ENCODE results near the gene TWIST2. TPM values are rescaled to one million over a fixed set of nuclear protein-coding genes. Genes with fewer than 3 reads are reported as not detected.

The TWIST2 gene
- total RNA-seq, 2 experiments from 2014 or later = not detected

DNA sequence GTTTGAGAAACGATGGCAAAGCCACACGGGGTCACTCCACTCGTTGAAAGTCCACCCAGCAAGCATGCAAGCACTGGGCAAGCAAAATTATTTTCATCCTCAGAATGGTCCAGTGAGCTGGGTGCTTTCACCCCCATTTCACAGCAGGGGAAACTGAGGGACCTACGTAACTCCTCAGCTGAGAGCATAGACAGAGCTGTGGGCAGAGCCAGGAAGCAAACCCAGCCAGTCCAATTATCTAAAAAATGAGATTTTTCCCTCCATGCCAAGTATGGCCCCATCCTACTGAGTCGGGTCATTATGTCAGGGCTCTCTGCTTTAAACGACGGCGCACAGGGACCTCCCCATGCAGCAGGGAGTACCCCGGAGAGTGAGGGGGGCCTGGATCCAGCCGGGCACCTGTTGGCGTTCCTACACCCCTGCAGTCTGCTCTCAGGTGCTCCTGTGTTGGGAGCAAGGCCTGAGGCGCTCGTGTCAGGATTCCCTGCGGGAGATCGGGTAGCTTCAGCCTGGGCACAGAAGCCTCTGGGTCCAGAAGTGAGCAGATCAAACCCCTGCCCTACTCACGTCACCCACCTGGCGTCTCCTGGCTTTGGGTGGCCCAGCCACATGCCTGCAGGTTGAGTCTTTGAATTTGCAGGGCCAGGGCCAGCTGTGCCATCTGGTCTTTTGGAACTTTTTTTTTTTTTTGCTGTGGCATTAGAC lies 17.3 kb downstream of the TWIST2 start:
- Mint-ChIP-seq H3K9me3 (no peaks in the 10 kb centered on the region), H3K27me3 (no peaks in the 10 kb centered on the region), H3K4me1 (ENCODE audit: low read depth) (no peaks in the 10 kb centered on the region), H3K36me3 (ENCODE audit: low read depth) (no peaks in the 10 kb centered on the region), H3K27ac (no peak overlapping the region), H3K4me3 (no peak overlapping the region)
- Histone ChIP-seq H3K4me3 (ENCODE audit: low read length) (no peak overlapping the region), H3K36me3 (ENCODE audit: insufficient read depth, low read length) (no peaks in the 10 kb centered on the region), H3K4me1 (ENCODE audit: insufficient read depth, low read length) (no peaks in the 10 kb centered on the region), H3K27me3 (ENCODE audit: control insufficient read depth in 1 of 2, insufficient read depth in 2 of 2, low read length in 2 of 2) (peaks cover 4 to 5% of the 10 kb centered on the region in 2 experiments), H3K9me3 (ENCODE audit: control insufficient read depth in 1 of 2, insufficient read depth in 1 of 2, low read length in 2 of 2) (peaks cover 0 to 15% of the 10 kb centered on the region in 2 experiments), H3K27ac (ENCODE audit: low read depth in 1 of 2, low read length in 2 of 2) (no peak overlapping the region)
- intact Hi-C loops (cut with DNase I, micrococcal nuclease) = no loop called here
- CTCF ChIA-PET = no interaction called here
- DNase-seq (no peak), ATAC-seq (ENCODE audit: poor library complexity) (no peak)
- TF ChIP-seq, protein P1, sequence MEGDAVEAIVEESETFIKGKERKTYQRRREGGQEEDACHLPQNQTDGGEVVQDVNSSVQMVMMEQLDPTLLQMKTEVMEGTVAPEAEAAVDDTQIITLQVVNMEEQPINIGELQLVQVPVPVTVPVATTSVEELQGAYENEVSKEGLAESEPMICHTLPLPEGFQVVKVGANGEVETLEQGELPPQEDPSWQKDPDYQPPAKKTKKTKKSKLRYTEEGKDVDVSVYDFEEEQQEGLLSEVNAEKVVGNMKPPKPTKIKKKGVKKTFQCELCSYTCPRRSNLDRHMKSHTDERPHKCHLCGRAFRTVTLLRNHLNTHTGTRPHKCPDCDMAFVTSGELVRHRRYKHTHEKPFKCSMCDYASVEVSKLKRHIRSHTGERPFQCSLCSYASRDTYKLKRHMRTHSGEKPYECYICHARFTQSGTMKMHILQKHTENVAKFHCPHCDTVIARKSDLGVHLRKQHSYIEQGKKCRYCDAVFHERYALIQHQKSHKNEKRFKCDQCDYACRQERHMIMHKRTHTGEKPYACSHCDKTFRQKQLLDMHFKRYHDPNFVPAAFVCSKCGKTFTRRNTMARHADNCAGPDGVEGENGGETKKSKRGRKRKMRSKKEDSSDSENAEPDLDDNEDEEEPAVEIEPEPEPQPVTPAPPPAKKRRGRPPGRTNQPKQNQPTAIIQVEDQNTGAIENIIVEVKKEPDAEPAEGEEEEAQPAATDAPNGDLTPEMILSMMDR (IDR thresholded peaks at IDR 0.05) = no peak
- POLR2A ChIA-PET = no interaction called here

DNA sequence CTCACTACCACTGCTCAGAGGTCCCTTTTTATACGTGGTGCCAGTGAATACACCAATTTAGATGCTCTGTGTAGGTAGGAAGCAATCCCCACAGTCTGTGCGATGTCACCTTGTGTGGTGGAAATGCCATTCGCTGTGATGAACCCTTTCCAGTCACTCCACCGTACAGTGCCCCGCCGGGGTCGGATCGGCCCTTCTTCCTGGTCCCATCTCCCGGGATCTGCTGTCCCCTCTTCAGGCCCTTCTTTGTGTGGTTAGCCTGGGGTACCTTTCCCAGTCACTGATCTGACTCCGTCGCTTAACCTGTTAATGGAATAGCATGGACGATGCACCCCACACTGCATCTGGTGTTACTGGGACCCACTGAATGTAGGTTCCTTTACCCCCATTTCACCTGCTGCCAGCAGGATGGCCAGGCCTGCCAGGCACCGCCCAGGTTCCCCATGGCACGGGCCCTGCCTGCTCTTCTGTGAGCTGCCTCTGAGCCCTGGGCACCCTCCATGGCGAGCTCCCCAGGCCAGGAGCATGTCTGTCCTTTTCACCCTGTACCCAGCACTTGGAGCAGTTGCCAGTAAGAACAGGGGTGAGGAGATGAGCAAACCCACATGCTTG lies 18.0 kb downstream of the TWIST2 start:
- intact Hi-C loops (cut with DNase I, micrococcal nuclease) = no loop called here
- peaks cover 0 to 15% of the 10 kb centered on the region in 2 experiments for H3K9me3 ChIP-seq (ENCODE audit: control insufficient read depth in 1 of 2, insufficient read depth in 1 of 2, low read length in 2 of 2)
- POLR2A ChIA-PET = no interaction called here
- H3K27me3 ChIP-seq (ENCODE audit: control insufficient read depth in 1 of 2, insufficient read depth in 2 of 2, low read length in 2 of 2) = peaks cover 4% of the 10 kb centered on the region in 2 experiments
- H3K4me3 ChIP-seq (ENCODE audit: low read length) = no peak overlapping the region
- H3K27ac ChIP-seq (ENCODE audit: low read depth in 1 of 2, low read length in 2 of 2) = no peak overlapping the region
- Mint-ChIP-seq H3K9me3 (no peaks in the 10 kb centered on the region), H3K27me3 (no peaks in the 10 kb centered on the region), H3K27ac (no peak overlapping the region), H3K4me1 (ENCODE audit: low read depth) (no peaks in the 10 kb centered on the region), H3K36me3 (ENCODE audit: low read depth) (no peaks in the 10 kb centered on the region), H3K4me3 (no peak overlapping the region)
- no peaks in the 10 kb centered on the region for H3K4me1 ChIP-seq (ENCODE audit: insufficient read depth, low read length)
- CTCF ChIA-PET = no interaction called here
- no peak for ATAC-seq (ENCODE audit: poor library complexity)
- DNase-seq = no peak
- H3K36me3 ChIP-seq (ENCODE audit: insufficient read depth, low read length) = no peaks in the 10 kb centered on the region
- TF ChIP-seq, protein P1 (IDR thresholded peaks at IDR 0.05) = no peak

DNA sequence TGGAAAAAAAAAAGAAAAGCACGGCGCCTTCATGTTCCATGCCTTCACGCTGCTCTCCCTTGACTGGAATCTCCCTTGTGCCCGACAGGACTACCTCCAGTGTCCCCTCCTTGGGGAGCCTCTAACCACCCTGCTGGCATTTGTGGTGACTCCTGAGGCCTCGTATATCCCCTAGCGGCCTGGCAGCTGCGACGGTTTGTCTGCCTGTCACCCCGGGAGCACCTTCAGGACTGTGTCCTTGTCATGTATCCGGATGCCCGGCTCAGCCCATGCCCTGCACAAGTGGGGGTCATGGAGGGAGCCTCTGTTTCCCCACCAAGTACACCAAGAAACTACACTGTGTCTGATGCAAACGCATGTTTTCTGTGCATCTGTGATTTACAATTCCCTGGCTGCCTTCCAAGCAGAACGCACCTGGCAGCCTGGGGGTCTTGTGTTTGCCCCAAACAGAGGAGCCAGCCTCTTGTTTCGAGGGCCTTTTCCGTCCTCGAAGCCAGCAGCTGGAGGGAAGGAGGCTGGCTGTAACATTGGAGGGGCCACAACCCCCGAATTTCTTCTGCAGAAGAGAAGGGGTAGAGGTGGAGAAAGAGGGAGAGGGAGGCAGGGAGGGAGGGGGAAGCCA lies 18.9 kb downstream of the TWIST2 start:
- H3K9me3 Mint-ChIP-seq = no peaks in the 10 kb centered on the region
- Histone ChIP-seq H3K36me3 (ENCODE audit: insufficient read depth, low read length) (no peaks in the 10 kb centered on the region), H3K9me3 (ENCODE audit: control insufficient read depth in 1 of 2, insufficient read depth in 1 of 2, low read length in 2 of 2) (peaks cover 0 to 15% of the 10 kb centered on the region in 2 experiments), H3K4me3 (ENCODE audit: low read length) (no peak overlapping the region), H3K27me3 (ENCODE audit: control insufficient read depth in 1 of 2, insufficient read depth in 2 of 2, low read length in 2 of 2) (peaks cover 0 to 4% of the 10 kb centered on the region in 2 experiments), H3K4me1 (ENCODE audit: insufficient read depth, low read length) (no peaks in the 10 kb centered on the region), H3K27ac (ENCODE audit: low read depth in 1 of 2, low read length in 2 of 2) (no peak overlapping the region)
- no peak overlapping the region for H3K4me3 Mint-ChIP-seq
- TF ChIP-seq, protein P1 (IDR thresholded peaks at IDR 0.05) = no peak
- no peak overlapping the region for H3K27ac Mint-ChIP-seq
- DNase-seq = no peak
- H3K36me3 Mint-ChIP-seq (ENCODE audit: low read depth) = no peaks in the 10 kb centered on the region
- H3K4me1 Mint-ChIP-seq (ENCODE audit: low read depth) = no peaks in the 10 kb centered on the region
- ChIA-PET CTCF (no interaction called here), POLR2A (no interaction called here)
- ATAC-seq (ENCODE audit: poor library complexity) = no peak
- intact Hi-C loops (cut with DNase I, micrococcal nuclease) = no loop called here
- no peaks in the 10 kb centered on the region for H3K27me3 Mint-ChIP-seq
